Measurements from ENCODE around the gene PRR16.

- TF ChIP-seq CTCF (IDR thresholded peaks at IDR 0.05; ENCODE audit: poor library complexity) = no peak
- TF ChIP-seq EZH2phosphoT487 (IDR thresholded peaks at IDR 0.05; ENCODE audit: low read depth, severe bottlenecking, unreplicated experiment) = no peak
Measured at GRCh38 chr5:120605325-120606079, 141.4 kb downstream of the PRR16 start.
